GM23248 (cell line): ENCODE data around the gene PPP1R9B. TPM values are rescaled to one million over a fixed set of nuclear protein-coding genes. Genes with fewer than 3 reads are reported as not detected.

ENCODE experiments used
- DNase-seq: peaks from one replicate; pipeline ENCODE4 v3.0.0-alpha.2; 2015
- H2AFZ ChIP-seq: fragments of 200-600 bp; sonication (generic); 2 replicates; pipeline ENCODE4 v1.6.1; 2016; ENCODE audit warnings: antibody characterized with exemption
- H3F3A ChIP-seq: fragments of 200-600 bp; sonication (generic); 2 replicates; pipeline ENCODE4 v1.6.1; 2016; ENCODE audit warnings: mild to moderate bottlenecking, antibody characterized with exemption, mixed run types; ENCODE audit not compliant: insufficient read depth
- H3K27ac ChIP-seq: fragments of 200-600 bp; sonication (generic); 2 replicates; pipeline ENCODE4 v1.5.1; 2016; ENCODE audit warnings: mild to moderate bottlenecking
- H3K27me3 ChIP-seq: fragments of 200-600 bp; sonication (generic); replicated peaks from 2 replicates; pipeline ENCODE4 v1.6.1; 2016; ENCODE audit warnings: mild to moderate bottlenecking; ENCODE audit not compliant: insufficient read depth
- H3K36me3 ChIP-seq: fragments of 200-600 bp; sonication (generic); 2 replicates; pipeline ENCODE4 v1.6.1; 2016; ENCODE audit warnings: low read depth, mild to moderate bottlenecking
- H3K4me1 ChIP-seq: fragments of 200-600 bp; sonication (generic); 2 replicates; pipeline ENCODE4 v1.6.1; 2016; ENCODE audit warnings: mild to moderate bottlenecking; ENCODE audit not compliant: insufficient read depth
- H3K4me2 ChIP-seq: fragments of 200-600 bp; sonication (generic); one replicate; pipeline ENCODE4 v1.6.1; 2016; ENCODE audit warnings: mild to moderate bottlenecking; ENCODE audit not compliant: unreplicated experiment
- H3K4me3 ChIP-seq: fragments of 200-600 bp; sonication (generic); 2 replicates; pipeline ENCODE4 v1.5.1; 2016; ENCODE audit warnings: mild to moderate bottlenecking
- H3K79me2 ChIP-seq: fragments of 200-600 bp; sonication (generic); 2 replicates; pipeline ENCODE4 v1.6.1; 2016; ENCODE audit warnings: mild to moderate bottlenecking; ENCODE audit not compliant: insufficient read depth
- H3K9ac ChIP-seq: fragments of 200-600 bp; sonication (generic); 2 replicates; pipeline ENCODE4 v1.6.1; 2016; ENCODE audit warnings: mild to moderate bottlenecking
- H3K9me2 ChIP-seq: fragments of 200-600 bp; sonication (generic); 2 replicates; pipeline ENCODE4 v1.6.1; 2016; ENCODE audit warnings: mixed run types, mild to moderate bottlenecking, moderate library complexity; ENCODE audit not compliant: insufficient read depth
- H3K9me3 ChIP-seq: fragments of 200-600 bp; sonication (generic); one replicate; pipeline ENCODE4 v1.6.1; 2017; ENCODE audit warnings: low read depth
- H4K20me1 ChIP-seq: fragments of 200-600 bp; sonication (generic); 2 replicates; pipeline ENCODE4 v1.6.0; 2016; ENCODE audit not compliant: insufficient read depth
- EZH2 ChIP-seq: fragments of 200-600 bp; sonication (generic); IDR thresholded peaks from 2 replicates; pipeline ENCODE4 v1.6.1; 2018; ENCODE audit warnings: antibody characterized with exemption, mild to moderate bottlenecking; ENCODE audit not compliant: insufficient read depth, poor library complexity, severe bottlenecking
- EZH2phosphoT487 ChIP-seq: fragments of 200-600 bp; sonication (generic); IDR thresholded peaks from 2 replicates; pipeline ENCODE4 v1.6.1; 2018; ENCODE audit warnings: antibody characterized with exemption, moderate library complexity, mild to moderate bottlenecking, low read depth; ENCODE audit not compliant: insufficient read depth
- WGBS, 2 experiments: methylation state at CpG; one replicate each; pipeline ENCODE4 v1.1.6; 2015 to 2017; ENCODE audit warnings: low lambda C conversion rate in 2 of 2, low coverage in 1 of 2; ENCODE audit errors: missing lambda C conversion rate in 2 of 2; 5-methylcytosine and 5-hydroxymethylcytosine counted together
- in situ Hi-C: fragments of 300-500 bp; cut with MboI; formaldehyde crosslinking; loops from 2 replicates; pipeline ENCODE4 v1.15.0; 2020
- polyA plus RNA-seq: library from polyadenylated mRNA; unstranded; fragments of >200 nt; fragmentation: Nextera tagmentation; extraction: Ambion mirVana; gene quantifications from 2 replicates; pipeline ENCODE4 v1.2.1, GENCODE V29; 2016
- total RNA-seq: library from RNA; depleted of rRNA; stranded (reverse); fragments of >200 nt; shearing (Covaris generic); gene quantifications from 2 replicates; pipeline ENCODE4 v1.2.3, GENCODE V29; 2014

PPP1R9B gene
- total and polyA plus RNA-seq, 2 experiments from 2014 or later = 2.3 to 69.4 TPM

- in situ Hi-C loops = loop anchor here (10.0 kb wide), 1 partner anchor 197 kb away; no protein-coding TSS in a partner anchor
- Histone ChIP-seq H3K9ac (no peak overlapping the region), H3K4me2 (no peak overlapping the region), H3K27ac (no peak overlapping the region), H3K4me1 (peaks cover 28% of the 10 kb centered on the region), H3K36me3 (0 out of 2 replicates have a peak, but pooled peaks cover 5% of the 10 kb centered on the region), H3K27me3 (no peaks in the 10 kb centered on the region), H3K79me2 (peaks cover 7% of the 10 kb centered on the region; the same call in 1 of the 2 replicates), H3F3A (peaks cover 35% of the 10 kb centered on the region), H3K9me3 (no peaks in the 10 kb centered on the region), H2AFZ (no peak overlapping the region), H3K4me3 (no peak overlapping the region), H3K9me2 (no peaks in the 10 kb centered on the region), H4K20me1 (no peaks in the 10 kb centered on the region)
- 75 to 76% methylated on average over 4 of the region's 4 CpGs for WGBS, 2 experiments
- TF ChIP-seq EZH2phosphoT487 = no peak
- no peak for TF ChIP-seq EZH2
- no peak for DNase-seq
These were observed 52.6 kb downstream of the PPP1R9B start for GRCh38 chr17:50097926-50098325.

DNA sequence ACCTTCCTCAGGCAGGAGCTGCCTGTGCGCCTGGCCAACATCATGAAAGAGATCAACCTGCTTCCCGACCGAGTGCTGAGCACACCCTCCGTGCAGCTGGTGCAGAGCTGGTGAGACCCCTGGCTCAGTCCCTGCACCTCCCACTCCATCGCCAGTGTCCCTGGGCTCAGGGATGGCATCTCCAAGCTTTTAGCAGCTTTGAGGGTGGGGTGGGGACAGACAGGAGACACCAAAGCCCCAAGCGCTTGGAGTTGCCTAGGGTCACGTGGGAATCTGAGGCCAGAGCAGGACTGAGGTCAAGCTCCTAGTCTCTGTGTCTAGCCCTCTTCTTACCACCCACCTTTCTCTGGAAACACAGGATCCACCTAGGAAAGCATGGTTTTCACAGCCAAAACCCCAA lies 53.0 kb downstream of the PPP1R9B start:
- 68 to 69% methylated on average over 7 of the region's 7 CpGs for WGBS, 2 experiments
- no peaks in the 10 kb centered on the region for H3K27me3 ChIP-seq
- H3K9ac ChIP-seq = no peak overlapping the region
- no peak overlapping the region for H3K4me3 ChIP-seq
- TF ChIP-seq EZH2phosphoT487 = no peak
- TF ChIP-seq EZH2 = no peak
- H3K79me2 ChIP-seq = peaks cover 7% of the 10 kb centered on the region; the same call in 1 of the 2 replicates
- no peak overlapping the region for H2AFZ ChIP-seq
- 0 out of 2 replicates have a peak, but pooled peaks cover 5% of the 10 kb centered on the region for H3K36me3 ChIP-seq
- no peak overlapping the region for H3K27ac ChIP-seq
- in situ Hi-C loops = loop anchor here (10.0 kb wide), 1 partner anchor 197 kb away; no protein-coding TSS in a partner anchor
- no peak for DNase-seq
- no peaks in the 10 kb centered on the region for H4K20me1 ChIP-seq
- H3F3A ChIP-seq = peaks cover 39% of the 10 kb centered on the region
- H3K4me1 ChIP-seq = peaks cover 28% of the 10 kb centered on the region
- H3K9me2 ChIP-seq = no peaks in the 10 kb centered on the region
- no peak overlapping the region for H3K4me2 ChIP-seq
- no peaks in the 10 kb centered on the region for H3K9me3 ChIP-seq

GRCh38 chr17:50096758-50097157 lies 53.7 kb downstream of the PPP1R9B start:
- Histone ChIP-seq H3K36me3 (0 out of 2 replicates have a peak, but pooled peaks cover 5% of the 10 kb centered on the region), H3K79me2 (peaks cover 7% of the 10 kb centered on the region; the same call in 1 of the 2 replicates), H3K9me3 (no peaks in the 10 kb centered on the region), H3K9ac (peak overlapping the region; percentile 87), H3K27ac (no peak overlapping the region), H2AFZ (no peak overlapping the region), H4K20me1 (no peaks in the 10 kb centered on the region), H3K4me2 (peak overlapping the region; percentile 93), H3F3A (peaks cover 46% of the 10 kb centered on the region), H3K9me2 (no peaks in the 10 kb centered on the region), H3K4me3 (peak overlapping the region; percentile 86; the same call in 1 of the 2 replicates), H3K27me3 (no peaks in the 10 kb centered on the region), H3K4me1 (peaks cover 22% of the 10 kb centered on the region)
- DNase-seq = no peak
- WGBS, 2 experiments = 48 to 59% methylated on average over 3 of the region's 3 CpGs
- in situ Hi-C loops = loop anchor here (10.0 kb wide), 1 partner anchor 198 kb away; no protein-coding TSS in a partner anchor
- TF ChIP-seq EZH2 = no peak
- no peak for TF ChIP-seq EZH2phosphoT487

- Histone ChIP-seq H4K20me1 (no peaks in the 10 kb centered on the region), H3K4me3 (peak overlapping the region; percentile 86), H3K9ac (peak overlapping the region; percentile 87), H3K27ac (no peak overlapping the region), H3F3A (peaks cover 53% of the 10 kb centered on the region), H3K9me3 (no peaks in the 10 kb centered on the region), H3K36me3 (0 out of 2 replicates have a peak, but pooled peaks cover 8% of the 10 kb centered on the region), H3K4me1 (peaks cover 15% of the 10 kb centered on the region), H3K9me2 (no peaks in the 10 kb centered on the region), H3K27me3 (no peaks in the 10 kb centered on the region), H2AFZ (peak overlapping the region; percentile 86; the same call in 1 of the 2 replicates), H3K79me2 (peaks cover 7% of the 10 kb centered on the region; the same call in 1 of the 2 replicates), H3K4me2 (peak overlapping the region; percentile 93)
- TF ChIP-seq EZH2phosphoT487 (no peak), EZH2 (no peak)
- in situ Hi-C loops = loop anchor here (10.0 kb wide), 1 partner anchor 199 kb away; no protein-coding TSS in a partner anchor
- DNase-seq = peak; percentile 23
- 8 to 12% methylated on average over 6 of the region's 6 CpGs for WGBS, 2 experiments
These were observed 54.4 kb downstream of the PPP1R9B start for GRCh38 chr17:50096092-50096491.
